ENCODE results near the gene CYTIP. TPM values are rescaled to one million over a fixed set of nuclear protein-coding genes. Genes with fewer than 3 reads are reported as not detected.

CYTIP gene
- total and polyA plus RNA-seq, 7 donors: 0.21 to 2.3 (median 0.48) TPM

DNA sequence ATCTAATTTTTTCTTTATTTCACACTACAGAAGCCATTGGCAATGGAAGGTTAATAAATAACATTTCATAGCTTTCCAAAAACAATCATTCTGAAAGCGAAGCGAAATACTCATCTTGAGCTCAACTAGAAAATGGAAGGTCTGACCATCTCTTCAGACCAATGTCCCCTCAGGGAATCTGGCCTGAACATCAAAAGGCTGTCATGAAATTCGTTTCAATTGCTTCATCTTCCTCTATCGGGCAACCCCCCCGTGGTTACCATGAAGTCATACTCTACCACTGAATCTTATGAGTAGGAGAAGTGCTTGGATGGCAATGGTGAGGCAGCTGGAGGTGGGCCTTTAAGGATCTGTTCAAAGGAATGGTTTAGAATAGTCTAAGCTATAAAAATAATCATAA is 22.9 kb upstream of the CYTIP start:
- no peaks in the 10 kb centered on the region for H3K27me3 ChIP-seq (ENCODE audit: insufficient read depth in 3 of 3, low read length in 2 of 3)
- 83 to 87% (median 84%) methylated on average over 5 of the region's 5 CpGs for WGBS, 3 donors
- no peaks in the 10 kb centered on the region for H3K9me3 ChIP-seq
- ATAC-seq (no peak), DNase-seq (no peak)
- H3K27ac ChIP-seq: no peak overlapping the region
- no peaks in the 10 kb centered on the region for H3K4me1 ChIP-seq
- intact Hi-C loops (cut with DNase I): no loop called here
- H3K4me3 ChIP-seq: no peak overlapping the region
- TF ChIP-seq CTCF (IDR thresholded peaks at IDR 0.05): no peak
- no peaks in the 10 kb centered on the region for H3K36me3 ChIP-seq (ENCODE audit: insufficient read depth in 1 of 2, low read depth in 1 of 2)

- ATAC-seq (no peak), DNase-seq (no peak)
- TF ChIP-seq CTCF (IDR thresholded peaks at IDR 0.05): no peak
- Histone ChIP-seq H3K27ac (no peak overlapping the region), H3K27me3 (ENCODE audit: insufficient read depth in 3 of 3, low read length in 2 of 3) (no peaks in the 10 kb centered on the region), H3K4me1 (no peaks in the 10 kb centered on the region), H3K9me3 (no peaks in the 10 kb centered on the region), H3K36me3 (ENCODE audit: insufficient read depth in 1 of 2, low read depth in 1 of 2) (no peaks in the 10 kb centered on the region), H3K4me3 (no peak overlapping the region)
- WGBS, 3 donors: 76 to 79% (median 77%) methylated on average over 5 of the region's 5 CpGs
- intact Hi-C loops (cut with DNase I): no loop called here
Observed at GRCh38 chr2:157465554-157465953, 21.7 kb upstream of the CYTIP start.

- intact Hi-C loops (cut with DNase I): no loop called here
- H3K4me1 ChIP-seq: no peaks in the 10 kb centered on the region
- ATAC-seq (no peak), DNase-seq (no peak)
- no peak for TF ChIP-seq CTCF (IDR thresholded peaks at IDR 0.05)
- no peak overlapping the region for H3K4me3 ChIP-seq
- no peaks in the 10 kb centered on the region for H3K27me3 ChIP-seq (ENCODE audit: insufficient read depth in 3 of 3, low read length in 2 of 3)
- WGBS, 3 donors: 85 to 88% (median 88%) methylated on average over 6 of the region's 6 CpGs
- H3K9me3 ChIP-seq: no peaks in the 10 kb centered on the region
- no peak overlapping the region for H3K27ac ChIP-seq
- no peaks in the 10 kb centered on the region for H3K36me3 ChIP-seq (ENCODE audit: insufficient read depth in 1 of 2, low read depth in 1 of 2)
Observed at GRCh38 chr2:157463002-157463401, 19.1 kb upstream of the CYTIP start.

- WGBS, 3 donors: 65 to 72% (median 67%) methylated on average over 1 of the region's 1 CpG
- TF ChIP-seq CTCF (IDR thresholded peaks at IDR 0.05): no peak
- no peak for ATAC-seq
Observed at GRCh38 chr2:157460897-157461296, 17.0 kb upstream of the CYTIP start.

DNA sequence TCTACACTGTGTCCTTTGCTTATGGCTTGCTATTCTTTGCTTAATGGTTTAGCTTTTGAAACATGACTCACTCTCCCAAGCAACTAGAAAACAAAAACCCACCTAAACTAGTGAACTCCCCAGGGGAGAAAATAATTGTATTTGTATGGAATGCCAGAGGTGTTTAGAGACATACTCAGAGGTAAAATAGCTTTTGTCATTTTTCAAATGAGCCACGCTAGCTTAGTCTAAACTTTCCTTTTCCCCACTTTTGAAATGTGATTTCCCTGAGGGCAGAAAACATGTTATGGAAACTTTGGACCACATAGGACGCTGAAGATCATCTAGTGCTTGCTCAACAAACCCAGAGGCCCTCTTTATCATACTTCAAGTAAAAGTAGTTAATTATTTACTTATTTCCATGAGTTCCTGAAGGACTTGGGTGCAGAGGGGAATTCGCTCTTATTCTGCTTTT is 16.5 kb upstream of the CYTIP start:
- 66 to 74% (median 68%) methylated on average over 3 of the region's 3 CpGs for WGBS, 3 donors
- no peak for DNase-seq
- intact Hi-C loops (cut with DNase I): no loop called here

More at GRCh38 chr2:157460897-157461296, 17.0 kb upstream of the CYTIP start:
- DNase-seq: no peak
- intact Hi-C loops (cut with DNase I): no loop called here
- H3K36me3 ChIP-seq (ENCODE audit: insufficient read depth in 1 of 2, low read depth in 1 of 2): no peaks in the 10 kb centered on the region
- H3K4me1 ChIP-seq: no peaks in the 10 kb centered on the region
- no peaks in the 10 kb centered on the region for H3K27me3 ChIP-seq (ENCODE audit: insufficient read depth in 3 of 3, low read length in 2 of 3)
- no peaks in the 10 kb centered on the region for H3K9me3 ChIP-seq
- no peak overlapping the region for H3K27ac ChIP-seq
- H3K4me3 ChIP-seq: no peak overlapping the region

More for the DNA sequence above, 16.5 kb upstream of the CYTIP start:
- H3K4me1 ChIP-seq: no peaks in the 10 kb centered on the region
- no peak overlapping the region for H3K4me3 ChIP-seq
- ATAC-seq: no peak
- no peaks in the 10 kb centered on the region for H3K36me3 ChIP-seq (ENCODE audit: insufficient read depth in 1 of 2, low read depth in 1 of 2)
- TF ChIP-seq CTCF (IDR thresholded peaks at IDR 0.05): no peak
- no peak overlapping the region for H3K27ac ChIP-seq
- peaks cover 0 to 2% (median 0%) of the 10 kb centered on the region in 3 donors for H3K27me3 ChIP-seq (ENCODE audit: insufficient read depth in 3 of 3, low read length in 2 of 3)
- no peaks in the 10 kb centered on the region for H3K9me3 ChIP-seq
